ENCODE results near the gene GTF3C5.

DNA sequence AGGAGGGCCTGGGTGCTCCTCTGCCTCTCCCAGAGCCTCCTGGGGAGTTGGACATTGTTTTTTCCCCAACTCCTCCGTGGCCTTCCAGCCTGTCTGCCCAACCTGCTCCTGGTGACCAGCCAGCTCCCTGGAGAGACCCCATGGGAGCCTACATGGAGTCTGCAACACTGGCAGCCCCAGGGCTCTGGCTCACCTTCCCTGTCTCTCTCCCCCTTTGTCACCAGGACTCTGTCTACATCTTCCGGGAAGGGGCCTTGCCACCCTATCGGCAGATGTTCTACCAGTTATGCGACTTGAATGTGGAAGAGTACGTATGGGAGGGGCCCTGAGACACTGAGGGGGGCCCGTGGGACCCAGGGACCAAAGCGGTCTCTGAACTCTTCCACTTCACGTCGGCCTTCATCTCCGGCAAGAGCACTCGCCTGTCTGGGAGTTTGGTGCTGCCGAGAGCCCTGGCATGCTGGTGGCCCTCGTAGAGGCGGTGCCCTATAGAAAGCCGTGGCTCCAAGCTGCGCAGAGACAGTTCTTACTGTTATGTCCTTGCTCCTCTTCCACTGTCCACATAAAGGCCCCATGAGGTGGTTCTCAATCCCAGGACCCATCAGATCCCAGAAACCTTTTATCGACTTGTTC lies 25.1 kb downstream of the GTF3C5 start:
- TF ChIP-seq POLR2AphosphoS5 (IDR thresholded peaks at IDR 0.05), result no peak
- TF ChIP-seq, protein P1, sequence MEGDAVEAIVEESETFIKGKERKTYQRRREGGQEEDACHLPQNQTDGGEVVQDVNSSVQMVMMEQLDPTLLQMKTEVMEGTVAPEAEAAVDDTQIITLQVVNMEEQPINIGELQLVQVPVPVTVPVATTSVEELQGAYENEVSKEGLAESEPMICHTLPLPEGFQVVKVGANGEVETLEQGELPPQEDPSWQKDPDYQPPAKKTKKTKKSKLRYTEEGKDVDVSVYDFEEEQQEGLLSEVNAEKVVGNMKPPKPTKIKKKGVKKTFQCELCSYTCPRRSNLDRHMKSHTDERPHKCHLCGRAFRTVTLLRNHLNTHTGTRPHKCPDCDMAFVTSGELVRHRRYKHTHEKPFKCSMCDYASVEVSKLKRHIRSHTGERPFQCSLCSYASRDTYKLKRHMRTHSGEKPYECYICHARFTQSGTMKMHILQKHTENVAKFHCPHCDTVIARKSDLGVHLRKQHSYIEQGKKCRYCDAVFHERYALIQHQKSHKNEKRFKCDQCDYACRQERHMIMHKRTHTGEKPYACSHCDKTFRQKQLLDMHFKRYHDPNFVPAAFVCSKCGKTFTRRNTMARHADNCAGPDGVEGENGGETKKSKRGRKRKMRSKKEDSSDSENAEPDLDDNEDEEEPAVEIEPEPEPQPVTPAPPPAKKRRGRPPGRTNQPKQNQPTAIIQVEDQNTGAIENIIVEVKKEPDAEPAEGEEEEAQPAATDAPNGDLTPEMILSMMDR (IDR thresholded peaks at IDR 0.05), result no peak
- TF ChIP-seq POLR2A (IDR thresholded peaks at IDR 0.05), result no peak
- no peak for TF ChIP-seq EP300 (IDR thresholded peaks at IDR 0.05)

Measured in stomach (tissue), 4 donors.